WTC11 (cell line): ENCODE measurements around the gene PIK3CG. TPM values are rescaled to one million over a fixed set of nuclear protein-coding genes. Genes with fewer than 3 reads are reported as not detected.

Experiments used
- ATAC-seq: fragments of 200-7000 bp; cut with Tn5 transposase; 2 replicates; pipeline ENCODE4 v1.10.0; 2021; ENCODE audit warnings: mild to moderate bottlenecking, moderate library complexity
- CTCF ChIA-PET: fragments of 300-600 bp; sonication (Branson Sonifier 250); formaldehyde crosslinking; loops from one replicate; lab custom pipeline; 2021; ENCODE audit warnings: antibody characterized with exemption; lab: Charles Lee
- POLR2A ChIA-PET: fragments of 350-600 bp; sonication (Branson Sonifier 250); formaldehyde crosslinking; loops from one replicate; lab custom pipeline; 2021; ENCODE audit warnings: antibody characterized with exemption; lab: Charles Lee
- DNase-seq: peaks from one replicate; pipeline ENCODE4 v3.0.0; 2021; ENCODE audit warnings: low spot score
- H3K27ac Mint-ChIP-seq: 2 replicates; pipeline ENCODE4 v1.8.0; 2021; ENCODE audit warnings: mixed read lengths
- H3K27me3 Mint-ChIP-seq: 2 replicates; pipeline ENCODE4 v1.8.0; 2021; ENCODE audit warnings: low read depth, mild to moderate bottlenecking, moderate library complexity, mixed read lengths
- H3K36me3 Mint-ChIP-seq: 2 replicates; pipeline ENCODE4 v1.8.0; 2021; ENCODE audit warnings: mixed read lengths
- H3K4me1 Mint-ChIP-seq: 2 replicates; pipeline ENCODE4 v1.8.0; 2022; ENCODE audit warnings: mixed read lengths
- H3K4me3 Mint-ChIP-seq: 2 replicates; pipeline ENCODE4 v1.8.0; 2021; ENCODE audit warnings: mild to moderate bottlenecking, moderate library complexity, mixed read lengths
- H3K9me3 Mint-ChIP-seq: 2 replicates; pipeline ENCODE4 v1.8.0; 2021; ENCODE audit warnings: mixed read lengths
- ARID4B ChIP-seq: sonication (generic); formaldehyde crosslinking; IDR thresholded peaks from 2 replicates; pipeline ENCODE4 v1.8.0; 2023; ENCODE audit warnings: missing genetic modification reagents, mild to moderate bottlenecking, borderline replicate concordance
- ATF1 ChIP-seq: sonication (generic); formaldehyde crosslinking; IDR thresholded peaks from 2 replicates; pipeline ENCODE4 v1.8.1; 2023; ENCODE audit warnings: mild to moderate bottlenecking, moderate library complexity, missing genetic modification reagents
- CDX4 ChIP-seq: fragments of 250-450 bp; sonication (Bioruptor Pico); IDR thresholded peaks from 2 replicates; pipeline ENCODE4 v1.9.0; 2021; ENCODE audit warnings: moderate library complexity, mild to moderate bottlenecking, inconsistent platforms, borderline replicate concordance
- EMX1 ChIP-seq: fragments of 250-450 bp; sonication (Bioruptor Pico); IDR thresholded peaks from 2 replicates; pipeline ENCODE4 v1.8.0; 2021; ENCODE audit warnings: mild to moderate bottlenecking
- ETV6 ChIP-seq: sonication (generic); formaldehyde crosslinking; IDR thresholded peaks from 2 replicates; pipeline ENCODE4 v1.8.1; 2022; ENCODE audit warnings: mild to moderate bottlenecking, missing genetic modification reagents
- GRHL2 ChIP-seq: fragments of 250-450 bp; sonication (Bioruptor Pico); IDR thresholded peaks from 2 replicates; pipeline ENCODE4 v1.8.0; 2022; ENCODE audit warnings: mild to moderate bottlenecking, moderate library complexity; ENCODE audit not compliant: insufficient replicate concordance, severe bottlenecking
- IRF2 ChIP-seq: sonication (generic); formaldehyde crosslinking; IDR thresholded peaks from 2 replicates; pipeline ENCODE4 v1.8.0; 2022; ENCODE audit warnings: low read depth, missing genetic modification reagents, borderline replicate concordance
- MLX ChIP-seq: sonication (generic); formaldehyde crosslinking; IDR thresholded peaks from 2 replicates; pipeline ENCODE4 v1.8.1; 2023; ENCODE audit warnings: mild to moderate bottlenecking, missing genetic modification reagents, moderate library complexity
- NFYB ChIP-seq: sonication (generic); formaldehyde crosslinking; conservative IDR thresholded peaks from 2 replicates; pipeline ENCODE4 v1.8.0; 2022; ENCODE audit warnings: low read depth, missing genetic modification reagents
- NR2C2 ChIP-seq: sonication (generic); formaldehyde crosslinking; IDR thresholded peaks from 2 replicates; pipeline ENCODE4 v1.8.0; 2022; ENCODE audit warnings: mild to moderate bottlenecking, missing genetic modification reagents
- PRRX2 ChIP-seq: fragments of 250-450 bp; sonication (Bioruptor Pico); IDR thresholded peaks from 2 replicates; pipeline ENCODE4 v1.8.0; 2021; ENCODE audit warnings: mild to moderate bottlenecking
- RELA ChIP-seq: sonication (generic); formaldehyde crosslinking; IDR thresholded peaks from 2 replicates; pipeline ENCODE4 v1.8.1; 2022; ENCODE audit warnings: missing genetic modification reagents, mild to moderate bottlenecking, borderline replicate concordance
- RORB ChIP-seq: fragments of 250-450 bp; sonication (Bioruptor Pico); IDR thresholded peaks from 2 replicates; pipeline ENCODE4 v1.9.0; 2021; ENCODE audit warnings: mild to moderate bottlenecking
- SMAD4 ChIP-seq: sonication (generic); formaldehyde crosslinking; IDR thresholded peaks from 2 replicates; pipeline ENCODE4 v1.8.0; 2022; ENCODE audit warnings: mild to moderate bottlenecking, missing genetic modification reagents
- SP1 ChIP-seq: sonication (generic); formaldehyde crosslinking; conservative IDR thresholded peaks from 2 replicates; pipeline ENCODE4 v1.8.1; 2022; ENCODE audit warnings: missing genetic modification reagents
- TEAD1 ChIP-seq: sonication (generic); formaldehyde crosslinking; IDR thresholded peaks from 2 replicates; pipeline ENCODE4 v1.8.0; 2022; ENCODE audit warnings: mild to moderate bottlenecking, missing genetic modification reagents
- ZBTB21 ChIP-seq: sonication (generic); formaldehyde crosslinking; IDR thresholded peaks from 2 replicates; pipeline ENCODE4 v1.8.1; 2023; ENCODE audit warnings: mild to moderate bottlenecking, missing genetic modification reagents, borderline replicate concordance
- ZBTB43 ChIP-seq: sonication (generic); formaldehyde crosslinking; IDR thresholded peaks from 2 replicates; pipeline ENCODE4 v1.8.1; 2023; ENCODE audit warnings: mild to moderate bottlenecking, missing genetic modification reagents
- ZNF317 ChIP-seq: sonication (generic); formaldehyde crosslinking; IDR thresholded peaks from 2 replicates; pipeline ENCODE4 v1.8.1; 2023; ENCODE audit warnings: low read depth, mild to moderate bottlenecking, moderate library complexity, missing genetic modification reagents, borderline replicate concordance
- ZNF396 ChIP-seq: fragments of 250-450 bp; sonication (Bioruptor Pico); IDR thresholded peaks from 2 replicates; pipeline ENCODE4 v1.8.0; 2021; ENCODE audit warnings: mild to moderate bottlenecking, moderate library complexity, borderline replicate concordance
- total RNA-seq: library from RNA; stranded (reverse); gene quantifications from 3 replicates; pipeline ENCODE4 v1.2.3, GENCODE V29; 2021

PIK3CG gene
- total RNA-seq, 1 experiment from 2014 or later, result 0.07 TPM

- H3K9me3 Mint-ChIP-seq, result peaks cover 16% of the 10 kb centered on the region
- no peak for TF ChIP-seq RORB (CRISPR knock-in tag)
- no peak for TF ChIP-seq NR2C2
- TF ChIP-seq ETV6 (CRISPR knock-in tag), result no peak
- no peak for TF ChIP-seq SP1
- TF ChIP-seq PRRX2 (CRISPR knock-in tag), result no peak
- no peak for TF ChIP-seq CDX4 (CRISPR knock-in tag)
- TF ChIP-seq EMX1, result no peak
- no peak for TF ChIP-seq ZNF396 (CRISPR knock-in tag)
- TF ChIP-seq ZBTB21 (CRISPR knock-in tag), result no peak
- no peak for TF ChIP-seq ARID4B (CRISPR knock-in tag)
- no peak for TF ChIP-seq ATF1 (CRISPR knock-in tag)
- TF ChIP-seq IRF2, result no peak
- TF ChIP-seq ZBTB43 (CRISPR knock-in tag), result no peak
- TF ChIP-seq ZNF317 (CRISPR knock-in tag), result no peak
- no peak for TF ChIP-seq NFYB (CRISPR knock-in tag)
- TF ChIP-seq SMAD4, result no peak
- no peak overlapping the region for H3K4me3 Mint-ChIP-seq
- H3K27ac Mint-ChIP-seq, result no peak overlapping the region
- DNase-seq (no peak), ATAC-seq (no peak)
- peaks cover 3% of the 10 kb centered on the region; the same call in 1 of the 2 replicates for H3K27me3 Mint-ChIP-seq
- ChIA-PET POLR2A (no interaction called here), CTCF (no interaction called here)
- H3K36me3 Mint-ChIP-seq, result peaks cover 9% of the 10 kb centered on the region
- no peaks in the 10 kb centered on the region for H3K4me1 Mint-ChIP-seq
Observed at GRCh38 chr7:106885652-106886051, 20.6 kb downstream of the PIK3CG start.

GRCh38 chr7:106887421-106887820 lies 22.3 kb downstream of the PIK3CG start:
- no peak for TF ChIP-seq GRHL2 (CRISPR knock-in tag)
- no peak for TF ChIP-seq NR2C2
- TF ChIP-seq TEAD1 (CRISPR knock-in tag), result no peak
- TF ChIP-seq RELA (CRISPR knock-in tag), result no peak
- no peak for TF ChIP-seq MLX

More at GRCh38 chr7:106887421-106887820, 22.3 kb downstream of the PIK3CG start:
- Mint-ChIP-seq H3K36me3 (peaks cover 9% of the 10 kb centered on the region), H3K4me1 (peaks cover 6% of the 10 kb centered on the region; the same call in 1 of the 2 replicates), H3K27ac (no peak overlapping the region), H3K27me3 (0 out of 2 replicates have a peak, but pooled peaks cover 3% of the 10 kb centered on the region), H3K9me3 (peaks cover 16% of the 10 kb centered on the region), H3K4me3 (no peak overlapping the region)
- DNase-seq (no peak), ATAC-seq (no peak)
- ChIA-PET CTCF (no interaction called here), POLR2A (no interaction called here)
